K562 (cell line): Measurements from ENCODE around the gene MAU2. TPM values are rescaled to one million over a fixed set of nuclear protein-coding genes. Genes with fewer than 3 reads are reported as not detected.

Source experiments
- ATAC-seq: fragments of 200-7000 bp; cut with Tn5 transposase; 3 replicates; pipeline ENCODE4 v1.9.1; 2020; ENCODE audit warnings: moderate library complexity
- BruUV-seq: library from RNA; stranded (reverse); fragments of 400-500 nt; replicated peaks from 2 replicates; lab custom pipeline; 2021; lab: Mats Ljungman, UMichigan
- CTCF ChIA-PET: fragments of 300-600 bp; formaldehyde crosslinking; extraction: SDS; loops from one replicate; lab custom pipeline; 2021; ENCODE audit warnings: low intra/inter-chr PET ratio; lab: Yijun Ruan, JAX
- POLR2A ChIA-PET: fragments of 300-600, 350-650 bp; sonication (Branson Sonifier 250); formaldehyde crosslinking; extraction: SDS; loops from one replicate; lab custom pipeline; 2021; ENCODE audit warnings: antibody characterized with exemption, inconsistent platforms; lab: Yijun Ruan, JAX
- DNase-seq, 4 experiments: peaks; one replicate each; pipeline versions ENCODE4 v3.0.0 to v3.0.0-alpha.2; 2011 to 2018; ENCODE audit warnings: low spot score in 3 of 4, mixed read lengths in 3 of 4; ENCODE audit errors: extremely low read depth in 1 of 4
- FAIRE-seq: peaks from 2 replicates; lab custom pipeline; 2011; peaks lifted over from hg19 to GRCh38; lab: Jason Lieb, UNC
- H2AFZ ChIP-seq: 2 replicates; pipeline ENCODE4 v1.6.0; 2011; ENCODE audit warnings: low read depth, low read length, control low read depth, inconsistent platforms
- H3K27ac ChIP-seq: fragments of 200-600 bp; 3 replicates; pipeline ENCODE4 v1.8.0; 2011; ENCODE audit warnings: low read depth, mild to moderate bottlenecking, control low read depth, inconsistent platforms, low read length, moderate library complexity, mixed read lengths; ENCODE audit errors: extremely low read depth
- H3K27me3 ChIP-seq, 2 experiments: fragments of 300-600 bp in 1 of 2; 2 replicates in 1 of 2; 3 replicates in 1 of 2; pipeline versions ENCODE4 v1.6.0 to v1.8.0; 2011; ENCODE audit warnings: inconsistent platforms in 2 of 2, low read length in 2 of 2, mild to moderate bottlenecking in 1 of 2, mixed read lengths in 1 of 2, moderate library complexity in 1 of 2; ENCODE audit not compliant: control insufficient read depth in 2 of 2, insufficient read depth in 2 of 2
- H3K36me3 ChIP-seq: fragments of 300-600 bp; 3 replicates; pipeline ENCODE4 v1.8.0; 2011; ENCODE audit warnings: mild to moderate bottlenecking, low read length, inconsistent platforms; ENCODE audit not compliant: control insufficient read depth, insufficient read depth
- H3K4me1 ChIP-seq, 2 experiments: fragments of 200-600 bp in 1 of 2; replicated peaks in 1 of 2; 2 replicates in 1 of 2; 3 replicates in 1 of 2; pipeline versions ENCODE4 v1.5.1 to v1.8.0; 2011; ENCODE audit warnings: inconsistent platforms in 2 of 2, low read length in 2 of 2, mild to moderate bottlenecking in 1 of 2, mixed read lengths in 1 of 2, moderate library complexity in 1 of 2; ENCODE audit not compliant: control insufficient read depth in 2 of 2, insufficient read depth in 2 of 2
- H3K4me2 ChIP-seq: 2 replicates; pipeline ENCODE4 v1.6.1; 2011; ENCODE audit warnings: low read length, control low read depth, inconsistent platforms, mixed read lengths; ENCODE audit not compliant: insufficient read depth
- H3K4me3 ChIP-seq: fragments of 200-600 bp; sonication (generic), shearing (Covaris generic); 2 replicates; pipeline ENCODE4 v1.5.1; 2016; ENCODE audit warnings: control low read depth, inconsistent platforms
- H3K79me2 ChIP-seq: fragments of 200-600 bp; 3 replicates; pipeline ENCODE4 v1.8.0; 2011; ENCODE audit warnings: low read length, inconsistent platforms; ENCODE audit not compliant: control insufficient read depth, insufficient read depth
- H3K9ac ChIP-seq, 2 experiments: 2 replicates each; pipeline versions ENCODE4 v1.6.0 to v1.6.1; 2011; ENCODE audit warnings: low read depth in 2 of 2, low read length in 2 of 2, control low read depth in 1 of 2, inconsistent platforms in 1 of 2, mild to moderate bottlenecking in 1 of 2, mixed read lengths in 1 of 2; ENCODE audit not compliant: insufficient read depth in 1 of 2
- H3K9me1 ChIP-seq: one replicate; pipeline ENCODE4 v1.6.0; 2011; ENCODE audit warnings: inconsistent platforms, mild to moderate bottlenecking, low read length, moderate library complexity; ENCODE audit not compliant: control insufficient read depth, insufficient read depth
- H3K9me3 ChIP-seq: replicated peaks from 2 replicates; pipeline ENCODE4 v1.5.1; 2011; ENCODE audit warnings: low read depth, low read length, inconsistent platforms; ENCODE audit not compliant: control insufficient read depth, insufficient read depth
- H4K20me1 ChIP-seq: replicated peaks from 2 replicates; pipeline ENCODE4 v1.6.1; 2011; ENCODE audit warnings: low read length, inconsistent platforms, mixed read lengths; ENCODE audit not compliant: control insufficient read depth, insufficient read depth
- ADNP ChIP-seq: fragments of 200-800 bp; sonication (Bioruptor generic); IDR thresholded peaks from 2 replicates; pipeline ENCODE4 v1.6.1; 2016; ENCODE audit warnings: missing genetic modification characterization, missing compliant biosample characterization
- CBX3 ChIP-seq, 2 experiments: IDR thresholded peaks; 1 replicate in 1 of 2; 2 replicates in 1 of 2; pipeline ENCODE4 v1.6.1; 2012; ENCODE audit warnings: inconsistent platforms in 2 of 2, low read length in 2 of 2, borderline replicate concordance in 1 of 2, control low read depth in 1 of 2
- ELF1 ChIP-seq: fragments of 200-800 bp; sonication (Bioruptor generic); IDR thresholded peaks from 2 replicates; pipeline ENCODE4 v1.6.1; 2016; ENCODE audit warnings: missing genetic modification characterization, missing compliant biosample characterization
- RNF2 ChIP-seq: sonication (generic); IDR thresholded peaks from 2 replicates; pipeline ENCODE4 v1.6.1; 2016
- SNIP1 ChIP-seq: fragments of 450-650 bp; IDR thresholded peaks from 2 replicates; pipeline ENCODE4 v1.7.1; 2017; ENCODE audit warnings: low read depth, mild to moderate bottlenecking
- STAT5A ChIP-seq: IDR thresholded peaks from 2 replicates; pipeline ENCODE4 v1.6.1; 2012; ENCODE audit warnings: low read length, inconsistent platforms, borderline replicate concordance
- TRIM28 ChIP-seq: fragments of 450-650 bp; IDR thresholded peaks from 2 replicates; pipeline ENCODE4 v1.6.1; 2017
- XRCC5 ChIP-seq: fragments of 200-400 bp; formaldehyde crosslinking; IDR thresholded peaks from 2 replicates; pipeline ENCODE4 v1.6.1; 2017; ENCODE audit warnings: low read depth, mild to moderate bottlenecking, low read length
- ZNF324 ChIP-seq: fragments of 250-450 bp; sonication (Bioruptor Pico); IDR thresholded peaks from 2 replicates; pipeline ENCODE4 v1.4.0; 2020; ENCODE audit warnings: mild to moderate bottlenecking
- ZNF445 ChIP-seq: fragments of 250-450 bp; sonication (Bioruptor Pico); IDR thresholded peaks from 2 replicates; pipeline ENCODE4 v1.4.0; 2020; ENCODE audit warnings: low read depth, mild to moderate bottlenecking, moderate library complexity
- WGBS: fragments of 100-300 bp; shearing (Covaris generic); methylation state at CpG from one replicate; pipeline ENCODE4 v1.1.6; 2016; ENCODE audit warnings: low coverage, mixed read lengths; ENCODE audit not compliant: insufficient coverage; ENCODE audit errors: missing lambda C conversion rate; 5-methylcytosine and 5-hydroxymethylcytosine counted together
- in situ Hi-C: fragments of 300-500 bp; cut with MboI; formaldehyde crosslinking; loops from 4 replicates; pipeline ENCODE4 v1.15.0; 2018; ENCODE audit warnings: inconsistent platforms, mixed read lengths
- intact Hi-C: fragments of 100-400 bp; cut with micrococcal nuclease; formaldehyde crosslinking; loops from 2 replicates; pipeline ENCODE4 v1.14.2; 2022
- polyA plus RNA-seq, 8 experiments: library from polyadenylated mRNA; depleted of rRNA in 4 of 8; stranded (reverse) in 5 of 8; unstranded in 3 of 8; fragments of >200 nt; fragmentation: Nextera tagmentation in 2 of 8; fragmentation: Illumina TruSeq in 1 of 8; extraction: Ambion mirVana in 2 of 8; extraction: Trizol in 1 of 8; gene quantifications; 2 replicates each; pipeline versions ENCODE4 v1.2.1 to v1.2.3, GENCODE V29; 2011 to 2014; ENCODE audit warnings: inconsistent platforms in 1 of 8, missing spikeins in 1 of 8
- total RNA-seq, 7 experiments: library from RNA; depleted of rRNA in 6 of 7; stranded (reverse); fragments of >200 nt in 6 of 7; fragmentation: Illumina TruSeq in 2 of 7; extraction: Trizol in 2 of 7; gene quantifications; 2 replicates each; pipeline versions ENCODE4 v1.2.1 to v1.2.3, GENCODE V29; 2011 to 2021; ENCODE audit warnings: low replicate concordance in 1 of 7
- TF ChIP-seq, protein P1 (sequence below): fragments of 250-450 bp; sonication (Bioruptor Pico); IDR thresholded peaks from 2 replicates; pipeline ENCODE4 v1.8.0; 2022; ENCODE audit warnings: inconsistent platforms, mild to moderate bottlenecking, moderate library complexity, borderline replicate concordance
- TF ChIP-seq, protein P2 (sequence below): fragments of 450-650 bp; conservative IDR thresholded peaks from 2 replicates; pipeline ENCODE4 v1.6.1; 2016; ENCODE audit warnings: missing genetic modification characterization, low read depth, mild to moderate bottlenecking, control low read depth, missing compliant biosample characterization
- TF ChIP-seq, protein P3 (sequence below), 2 experiments: fragments of 450-650 bp in 1 of 2; sonication (generic) in 1 of 2; formaldehyde crosslinking in 1 of 2; IDR thresholded peaks in 1 of 2; conservative IDR thresholded peaks in 1 of 2; 2 replicates each; pipeline versions ENCODE4 v1.6.1 to v1.8.1; 2016 to 2023; ENCODE audit warnings: mild to moderate bottlenecking in 2 of 2, moderate library complexity in 2 of 2, inconsistent platforms in 1 of 2, missing genetic modification reagents in 1 of 2
- TF ChIP-seq, protein P4 (sequence below): sonication (generic); formaldehyde crosslinking; IDR thresholded peaks from 2 replicates; pipeline ENCODE4 v1.8.0; 2022; ENCODE audit warnings: mild to moderate bottlenecking, low read depth, missing genetic modification reagents

MAU2 gene
- total and polyA plus RNA-seq, 9 of the 15 experiments (the other 6 are each of a cell fraction or from before 2014, with no cell fraction given), result 1.2 to 48.1 (median 19.4) TPM

DNA sequence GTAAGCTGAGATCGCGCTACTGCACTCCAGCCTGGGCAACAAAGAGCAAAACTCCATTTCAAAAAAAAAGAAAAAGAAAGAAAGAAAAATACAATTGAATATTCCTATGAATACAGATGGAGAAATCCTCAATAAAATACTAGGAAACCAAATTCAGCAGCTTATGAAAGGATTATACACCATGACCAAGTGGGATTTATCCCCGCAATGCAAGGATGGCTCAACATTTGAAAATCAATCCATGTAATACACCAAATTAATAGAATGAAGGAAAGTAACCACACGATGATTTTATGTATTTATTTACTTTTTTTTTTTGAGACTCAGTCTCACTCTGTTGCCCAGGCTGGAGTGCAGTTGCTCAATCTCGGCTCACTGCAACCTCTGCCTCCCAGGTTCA, 28.0 kb upstream of the MAU2 start:
- in situ Hi-C loops (no loop called here), intact Hi-C loops (no loop called here)
- no peak for TF ChIP-seq RNF2
- TF ChIP-seq XRCC5, result no peak
- no peak for TF ChIP-seq ELF1
- TF ChIP-seq, protein P1, sequence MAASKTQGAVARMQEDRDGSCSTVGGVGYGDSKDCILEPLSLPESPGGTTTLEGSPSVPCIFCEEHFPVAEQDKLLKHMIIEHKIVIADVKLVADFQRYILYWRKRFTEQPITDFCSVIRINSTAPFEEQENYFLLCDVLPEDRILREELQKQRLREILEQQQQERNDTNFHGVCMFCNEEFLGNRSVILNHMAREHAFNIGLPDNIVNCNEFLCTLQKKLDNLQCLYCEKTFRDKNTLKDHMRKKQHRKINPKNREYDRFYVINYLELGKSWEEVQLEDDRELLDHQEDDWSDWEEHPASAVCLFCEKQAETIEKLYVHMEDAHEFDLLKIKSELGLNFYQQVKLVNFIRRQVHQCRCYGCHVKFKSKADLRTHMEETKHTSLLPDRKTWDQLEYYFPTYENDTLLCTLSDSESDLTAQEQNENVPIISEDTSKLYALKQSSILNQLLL (CRISPR knock-in tag), result no peak
- peak in 1 of 2 experiments; percentile 75; a peak in 1 of 3 replicates for TF ChIP-seq CBX3 (IDR thresholded peaks at IDR 0.05; ENCODE audit: borderline replicate concordance in 1 of 2, low read length in 2 of 2)
- TF ChIP-seq, protein P2, sequence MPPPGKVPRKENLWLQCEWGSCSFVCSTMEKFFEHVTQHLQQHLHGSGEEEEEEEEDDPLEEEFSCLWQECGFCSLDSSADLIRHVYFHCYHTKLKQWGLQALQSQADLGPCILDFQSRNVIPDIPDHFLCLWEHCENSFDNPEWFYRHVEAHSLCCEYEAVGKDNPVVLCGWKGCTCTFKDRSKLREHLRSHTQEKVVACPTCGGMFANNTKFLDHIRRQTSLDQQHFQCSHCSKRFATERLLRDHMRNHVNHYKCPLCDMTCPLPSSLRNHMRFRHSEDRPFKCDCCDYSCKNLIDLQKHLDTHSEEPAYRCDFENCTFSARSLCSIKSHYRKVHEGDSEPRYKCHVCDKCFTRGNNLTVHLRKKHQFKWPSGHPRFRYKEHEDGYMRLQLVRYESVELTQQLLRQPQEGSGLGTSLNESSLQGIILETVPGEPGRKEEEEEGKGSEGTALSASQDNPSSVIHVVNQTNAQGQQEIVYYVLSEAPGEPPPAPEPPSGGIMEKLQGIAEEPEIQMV (tag), result no peak
- TF ChIP-seq, protein P3, sequence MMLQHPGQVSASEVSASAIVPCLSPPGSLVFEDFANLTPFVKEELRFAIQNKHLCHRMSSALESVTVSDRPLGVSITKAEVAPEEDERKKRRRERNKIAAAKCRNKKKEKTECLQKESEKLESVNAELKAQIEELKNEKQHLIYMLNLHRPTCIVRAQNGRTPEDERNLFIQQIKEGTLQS (IDR thresholded peaks at IDR 0.05), result no peak
- TF ChIP-seq, protein P3 (CRISPR knock-in tag; conservative IDR thresholded peaks at IDR 0.05), result no peak
- TF ChIP-seq SNIP1, result no peak
- peak; percentile 85 for TF ChIP-seq ZNF445 (CRISPR knock-in tag)
- TF ChIP-seq ZNF324 (CRISPR knock-in tag), result peak; percentile 93
- TF ChIP-seq STAT5A, result no peak
- TF ChIP-seq, protein P4, sequence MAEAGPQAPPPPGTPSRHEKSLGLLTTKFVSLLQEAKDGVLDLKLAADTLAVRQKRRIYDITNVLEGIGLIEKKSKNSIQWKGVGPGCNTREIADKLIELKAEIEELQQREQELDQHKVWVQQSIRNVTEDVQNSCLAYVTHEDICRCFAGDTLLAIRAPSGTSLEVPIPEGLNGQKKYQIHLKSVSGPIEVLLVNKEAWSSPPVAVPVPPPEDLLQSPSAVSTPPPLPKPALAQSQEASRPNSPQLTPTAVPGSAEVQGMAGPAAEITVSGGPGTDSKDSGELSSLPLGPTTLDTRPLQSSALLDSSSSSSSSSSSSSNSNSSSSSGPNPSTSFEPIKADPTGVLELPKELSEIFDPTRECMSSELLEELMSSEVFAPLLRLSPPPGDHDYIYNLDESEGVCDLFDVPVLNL, result no peak
- TF ChIP-seq ADNP (tag), result no peak
- TF ChIP-seq TRIM28, result 0 out of 2 replicates have a peak, but pooled peaks have one; percentile 38
- DNase-seq, result no peak
- no peak for ATAC-seq
- H3K4me1 ChIP-seq, result peaks cover 0 to 6% of the 10 kb centered on the region in 2 experiments; a peak in 2 of 5 replicates
- H3K4me3 ChIP-seq, result no peak overlapping the region
- ChIA-PET POLR2A (no interaction called here), CTCF (interaction anchor here (0.6 kb wide), 1 partner anchor 431 kb away, joined by 3 read pairs; no protein-coding TSS in a partner anchor)
- H3K27me3 ChIP-seq, result no peaks in the 10 kb centered on the region
- peaks cover 66% of the 10 kb centered on the region; the same call in 2 of the 3 replicates for H3K36me3 ChIP-seq
- no peak overlapping the region for H3K4me2 ChIP-seq
- no peak overlapping the region for H3K27ac ChIP-seq
- no peaks in the 10 kb centered on the region; the same call in 2 of the 3 replicates for H3K79me2 ChIP-seq
- H3K9ac ChIP-seq, result no peak overlapping the region
- H3K9me1 ChIP-seq, result no peaks in the 10 kb centered on the region
- no peak overlapping the region for H2AFZ ChIP-seq
- BruUV-seq, result no TSS peak
- WGBS, result 96% methylated on average over 2 of the region's 5 CpGs
- no peaks in the 10 kb centered on the region for H4K20me1 ChIP-seq
- no peaks in the 10 kb centered on the region for H3K9me3 ChIP-seq
- FAIRE-seq, result no peak
